ENCODE results near the gene CUEDC2.

CUEDC2 gene

GRCh38 chr10:102394801-102395399 is 37.5 kb downstream of the CUEDC2 start (continued):
- TF ChIP-seq ZNF248 (tag by site-specific recombination; IDR thresholded peaks at IDR 0.05): no peak
- TF ChIP-seq ZNF585B (tag by site-specific recombination; IDR thresholded peaks at IDR 0.05): no peak
- TF ChIP-seq ZXDB (tag by site-specific recombination; IDR thresholded peaks at IDR 0.05): no peak; the same call in 1 of the 2 replicates
- 0 out of 2 replicates have a peak, but pooled peaks have one; percentile 50 for TF ChIP-seq ZNF792 (tag by site-specific recombination; IDR thresholded peaks at IDR 0.05)
- TF ChIP-seq ZNF391 (tag by site-specific recombination; IDR thresholded peaks at IDR 0.05; ENCODE audit: borderline replicate concordance, low read depth): no peak; the same call in 1 of the 2 replicates
- no peak for TF ChIP-seq ZNF549 (tag by site-specific recombination; IDR thresholded peaks at IDR 0.05)
- no peak for TF ChIP-seq ZNF548 (tag by site-specific recombination; IDR thresholded peaks at IDR 0.05)
- TF ChIP-seq ZNF335 (tag by site-specific recombination; conservative IDR thresholded peaks at IDR 0.05): 0 out of 2 replicates have a peak, but pooled peaks have one; percentile 8
- no peak for TF ChIP-seq KLF1 (tag by site-specific recombination; IDR thresholded peaks at IDR 0.05)
- TF ChIP-seq GLI2 (tag by site-specific recombination; IDR thresholded peaks at IDR 0.05; ENCODE audit: borderline replicate concordance, low read depth): no peak
- TF ChIP-seq ZBTB17 (tag by site-specific recombination; IDR thresholded peaks at IDR 0.05): peak; percentile 3; the same call in 1 of the 2 replicates
- TF ChIP-seq ZNF174 (tag by site-specific recombination; IDR thresholded peaks at IDR 0.05): no peak
- TF ChIP-seq ZNF292 (tag by site-specific recombination; IDR thresholded peaks at IDR 0.05; ENCODE audit: borderline replicate concordance, low read depth): no peak
- TF ChIP-seq ZNF777 (tag by site-specific recombination; IDR thresholded peaks at IDR 0.05; ENCODE audit: borderline replicate concordance): peak; percentile 85; the same call in 1 of the 2 replicates
- TF ChIP-seq WT1 (tag by site-specific recombination; IDR thresholded peaks at IDR 0.05): no peak
- no peak for TF ChIP-seq ZNF843 (tag by site-specific recombination; IDR thresholded peaks at IDR 0.05)
- TF ChIP-seq ZNF426 (tag by site-specific recombination; IDR thresholded peaks at IDR 0.05): no peak
- TF ChIP-seq, protein P1, sequence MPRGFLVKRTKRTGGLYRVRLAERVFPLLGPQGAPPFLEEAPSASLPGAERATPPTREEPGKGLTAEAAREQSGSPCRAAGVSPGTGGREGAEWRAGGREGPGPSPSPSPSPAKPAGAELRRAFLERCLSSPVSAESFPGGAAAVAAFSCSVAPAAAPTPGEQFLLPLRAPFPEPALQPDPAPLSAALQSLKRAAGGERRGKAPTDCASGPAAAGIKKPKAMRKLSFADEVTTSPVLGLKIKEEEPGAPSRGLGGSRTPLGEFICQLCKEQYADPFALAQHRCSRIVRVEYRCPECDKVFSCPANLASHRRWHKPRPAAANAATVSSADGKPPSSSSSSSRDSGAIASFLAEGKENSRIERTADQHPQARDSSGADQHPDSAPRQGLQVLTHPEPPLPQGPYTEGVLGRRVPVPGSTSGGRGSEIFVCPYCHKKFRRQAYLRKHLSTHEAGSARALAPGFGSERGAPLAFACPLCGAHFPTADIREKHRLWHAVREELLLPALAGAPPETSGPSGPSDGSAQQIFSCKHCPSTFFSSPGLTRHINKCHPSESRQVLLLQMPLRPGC (tag by site-specific recombination; IDR thresholded peaks at IDR 0.05): no peak
- TF ChIP-seq, protein P2, sequence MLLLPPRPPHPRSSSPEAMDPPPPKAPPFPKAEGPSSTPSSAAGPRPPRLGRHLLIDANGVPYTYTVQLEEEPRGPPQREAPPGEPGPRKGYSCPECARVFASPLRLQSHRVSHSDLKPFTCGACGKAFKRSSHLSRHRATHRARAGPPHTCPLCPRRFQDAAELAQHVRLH (tag by site-specific recombination; IDR thresholded peaks at IDR 0.05): no peak
- TF ChIP-seq ZNF473 (tag by site-specific recombination; IDR thresholded peaks at IDR 0.05): no peak
- no peak for TF ChIP-seq ZNF664 (tag by site-specific recombination; IDR thresholded peaks at IDR 0.05)
- no peak for TF ChIP-seq ZNF610 (tag by site-specific recombination; IDR thresholded peaks at IDR 0.05; ENCODE audit: borderline replicate concordance)
- no peak; the same call in 1 of the 2 replicates for TF ChIP-seq ZBTB11 (tag by site-specific recombination; conservative IDR thresholded peaks at IDR 0.05; ENCODE audit: low read depth)
- TF ChIP-seq, protein P3, sequence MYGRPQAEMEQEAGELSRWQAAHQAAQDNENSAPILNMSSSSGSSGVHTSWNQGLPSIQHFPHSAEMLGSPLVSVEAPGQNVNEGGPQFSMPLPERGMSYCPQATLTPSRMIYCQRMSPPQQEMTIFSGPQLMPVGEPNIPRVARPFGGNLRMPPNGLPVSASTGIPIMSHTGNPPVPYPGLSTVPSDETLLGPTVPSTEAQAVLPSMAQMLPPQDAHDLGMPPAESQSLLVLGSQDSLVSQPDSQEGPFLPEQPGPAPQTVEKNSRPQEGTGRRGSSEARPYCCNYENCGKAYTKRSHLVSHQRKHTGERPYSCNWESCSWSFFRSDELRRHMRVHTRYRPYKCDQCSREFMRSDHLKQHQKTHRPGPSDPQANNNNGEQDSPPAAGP (tag by site-specific recombination; IDR thresholded peaks at IDR 0.05): 0 out of 2 replicates have a peak, but pooled peaks have one; percentile 9
- no peak for TF ChIP-seq ZBTB26 (tag by site-specific recombination; optimal IDR thresholded peaks at IDR 0.05)
- no peak for TF ChIP-seq MYNN (tag by site-specific recombination; IDR thresholded peaks at IDR 0.05; ENCODE audit: borderline replicate concordance)
- TF ChIP-seq, protein P4, sequence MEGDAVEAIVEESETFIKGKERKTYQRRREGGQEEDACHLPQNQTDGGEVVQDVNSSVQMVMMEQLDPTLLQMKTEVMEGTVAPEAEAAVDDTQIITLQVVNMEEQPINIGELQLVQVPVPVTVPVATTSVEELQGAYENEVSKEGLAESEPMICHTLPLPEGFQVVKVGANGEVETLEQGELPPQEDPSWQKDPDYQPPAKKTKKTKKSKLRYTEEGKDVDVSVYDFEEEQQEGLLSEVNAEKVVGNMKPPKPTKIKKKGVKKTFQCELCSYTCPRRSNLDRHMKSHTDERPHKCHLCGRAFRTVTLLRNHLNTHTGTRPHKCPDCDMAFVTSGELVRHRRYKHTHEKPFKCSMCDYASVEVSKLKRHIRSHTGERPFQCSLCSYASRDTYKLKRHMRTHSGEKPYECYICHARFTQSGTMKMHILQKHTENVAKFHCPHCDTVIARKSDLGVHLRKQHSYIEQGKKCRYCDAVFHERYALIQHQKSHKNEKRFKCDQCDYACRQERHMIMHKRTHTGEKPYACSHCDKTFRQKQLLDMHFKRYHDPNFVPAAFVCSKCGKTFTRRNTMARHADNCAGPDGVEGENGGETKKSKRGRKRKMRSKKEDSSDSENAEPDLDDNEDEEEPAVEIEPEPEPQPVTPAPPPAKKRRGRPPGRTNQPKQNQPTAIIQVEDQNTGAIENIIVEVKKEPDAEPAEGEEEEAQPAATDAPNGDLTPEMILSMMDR (tag by site-specific recombination; IDR thresholded peaks at IDR 0.05): no peak
- no peak for TF ChIP-seq ZBTB48 (tag by site-specific recombination; IDR thresholded peaks at IDR 0.05)
- no peak for TF ChIP-seq ZNF449 (tag by site-specific recombination; IDR thresholded peaks at IDR 0.05)
